Vagina (tissue), 2 donors: Measurements from ENCODE around the gene CDK16.

Source experiments
- CTCF ChIP-seq, 3 experiments: fragments of 450-650 bp in 2 of 3; fragments of 200-600 bp in 1 of 3; sonication (generic) in 1 of 3; IDR thresholded peaks; one replicate each; pipeline ENCODE4 v1.5.1; 2017 to 2019; ENCODE audit warnings: antibody characterized with exemption in 3 of 3, mild to moderate bottlenecking in 2 of 3, moderate library complexity in 2 of 3
- POLR2A ChIP-seq, 2 donors: fragments of 450-650 bp; IDR thresholded peaks; one replicate each; pipeline ENCODE4 v1.6.1; 2017; ENCODE audit warnings: antibody characterized with exemption in 2 of 2, mild to moderate bottlenecking in 2 of 2, moderate library complexity in 2 of 2
- POLR2AphosphoS5 ChIP-seq, 2 donors: sonication (generic); formaldehyde crosslinking; IDR thresholded peaks; one replicate each; pipeline ENCODE4 v1.9.0; 2017; ENCODE audit warnings: antibody characterized with exemption in 2 of 2, mild to moderate bottlenecking in 2 of 2, low read depth in 1 of 2; ENCODE audit not compliant: insufficient read depth in 1 of 2

DNA sequence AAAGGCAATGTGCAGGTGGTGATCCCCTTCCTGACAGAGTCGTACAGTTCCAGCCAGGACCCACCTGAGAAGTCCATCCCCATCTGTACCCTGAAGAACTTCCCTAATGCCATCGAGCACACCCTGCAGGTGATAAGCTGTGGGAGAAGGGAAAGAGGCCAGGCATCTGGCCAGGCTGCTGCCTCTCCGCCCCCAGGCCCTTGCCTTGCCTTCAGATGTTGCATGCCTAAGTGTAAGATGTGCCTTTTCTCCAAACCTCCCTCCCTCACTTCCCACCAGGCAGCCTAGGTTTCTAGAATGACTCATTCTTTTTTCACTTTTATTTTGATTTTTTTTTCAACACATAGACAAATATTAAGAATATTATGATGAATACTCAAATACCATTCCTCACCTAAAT, 12.2 kb upstream of the CDK16 start:
- TF ChIP-seq CTCF (IDR thresholded peaks at IDR 0.05) = no peak
- TF ChIP-seq POLR2A (IDR thresholded peaks at IDR 0.05) = no peak
- no peak for TF ChIP-seq POLR2AphosphoS5 (IDR thresholded peaks at IDR 0.05; ENCODE audit: insufficient read depth in 1 of 2, low read depth in 1 of 2)
